Fibroblast of skin of right biceps (primary cell): ENCODE measurements around the gene SLC2A9.

Experiments
- DNase-seq: peaks from one replicate; pipeline ENCODE4 v3.0.0-alpha.2; 2013

Gene SLC2A9

GRCh38 chr4:10041036-10041435, 19.7 kb upstream of the SLC2A9 start:
- no peak for DNase-seq

GRCh38 chr4:10040049-10040892, 19.0 kb upstream of the SLC2A9 start:
- DNase-seq = no peak

- peak; percentile 20 for DNase-seq
These were observed 15.6 kb upstream of the SLC2A9 start for GRCh38 chr4:10036807-10037342.

- DNase-seq = no peak
These were observed 13.8 kb upstream of the SLC2A9 start for GRCh38 chr4:10035130-10035529.

GRCh38 chr4:10034612-10035104, 13.4 kb upstream of the SLC2A9 start:
- DNase-seq = no peak

GRCh38 chr4:10034136-10034535, 12.8 kb upstream of the SLC2A9 start:
- DNase-seq = no peak

- DNase-seq = peak; percentile 88
These were observed 12.0 kb upstream of the SLC2A9 start for GRCh38 chr4:10033191-10033881.

GRCh38 chr4:10032625-10033024, 11.3 kb upstream of the SLC2A9 start:
- peak; percentile 68 for DNase-seq

- peak; percentile 25 for DNase-seq
These were observed 10.6 kb upstream of the SLC2A9 start for GRCh38 chr4:10031668-10032590.

- DNase-seq = peak; percentile 30
These were observed 9.8 kb upstream of the SLC2A9 start for GRCh38 chr4:10030972-10031667.

- DNase-seq = no peak
These were observed 8.1 kb upstream of the SLC2A9 start for GRCh38 chr4:10029403-10029802.

GRCh38 chr4:10028910-10029309, 7.6 kb upstream of the SLC2A9 start:
- peak; percentile 39 for DNase-seq

- DNase-seq = no peak
These were observed 5.2 kb upstream of the SLC2A9 start for GRCh38 chr4:10026485-10026884.

- no peak for DNase-seq
These were observed 4.0 kb upstream of the SLC2A9 start for GRCh38 chr4:10025230-10025806.

GRCh38 chr4:10024303-10024702, 3.0 kb upstream of the SLC2A9 start:
- DNase-seq = no peak

- DNase-seq = peak; percentile 50
These were observed 2.5 kb upstream of the SLC2A9 start for GRCh38 chr4:10023806-10024205.

GRCh38 chr4:10023050-10023419, 1.7 kb upstream of the SLC2A9 start:
- no peak for DNase-seq

- no peak for DNase-seq
These were observed 1.2 kb upstream of the SLC2A9 start for GRCh38 chr4:10022346-10023049.

- DNase-seq = no peak
These were observed 341 bp upstream of the SLC2A9 start for GRCh38 chr4:10021653-10022023.

- no peak for DNase-seq
These were observed 1.2 kb downstream of the SLC2A9 start for GRCh38 chr4:10020106-10020505.

GRCh38 chr4:10019521-10020051, 1.7 kb downstream of the SLC2A9 start:
- DNase-seq = no peak
